Muscle of leg (tissue), 11 donors: ENCODE data around the gene INTS1. TPM values are rescaled to one million over a fixed set of nuclear protein-coding genes. Genes with fewer than 3 reads are reported as not detected.

Source experiments
- DNase-seq: peaks from one replicate; pipeline ENCODE4 v3.0.0; 2013
- H3K27ac ChIP-seq: one replicate; pipeline ENCODE4 v1.5.1; 2013; ENCODE audit warnings: mild to moderate bottlenecking, low read length, control low read depth
- H3K27me3 ChIP-seq: one replicate; pipeline ENCODE4 v1.6.1; 2013; ENCODE audit warnings: low read length; ENCODE audit not compliant: control insufficient read depth, insufficient read depth
- H3K36me3 ChIP-seq: one replicate; pipeline ENCODE4 v1.6.1; 2013; ENCODE audit warnings: low read length; ENCODE audit not compliant: control insufficient read depth, insufficient read depth
- H3K4me1 ChIP-seq: one replicate; pipeline ENCODE4 v1.6.1; 2013; ENCODE audit warnings: low read length; ENCODE audit not compliant: control insufficient read depth, insufficient read depth
- H3K4me3 ChIP-seq: one replicate; pipeline ENCODE4 v1.5.1; 2013; ENCODE audit warnings: low read length, control low read depth
- H3K9me3 ChIP-seq: replicated peaks from 2 replicates; pipeline ENCODE4 v1.6.1; 2013; ENCODE audit warnings: low read depth, low read length; ENCODE audit not compliant: control insufficient read depth
- WGBS: methylation state at CpG from one replicate; pipeline ENCODE4 v1.1.5; 2013; ENCODE audit warnings: missing lambda C conversion rate; ENCODE audit not compliant: insufficient coverage; 5-methylcytosine and 5-hydroxymethylcytosine counted together
- polyA plus RNA-seq, 8 donors: library from polyadenylated mRNA; unstranded; fragments of 120-200 nt; gene quantifications; one replicate each; pipeline versions ENCODE4 v1.2.1 to v1.2.3, GENCODE V29; 2013; ENCODE audit warnings: inconsistent platforms in 1 of 8, low replicate concordance in 1 of 8; ENCODE audit not compliant: insufficient read length in 8 of 8, insufficient read depth in 1 of 8
- total RNA-seq: library from RNA; stranded (reverse); fragments of 120-200 nt; gene quantifications from one replicate; pipeline ENCODE4 v1.2.4, GENCODE V29; 2013

Gene INTS1
- total and polyA plus RNA-seq, 9 donors: 16.7 to 63.4 (median 49.9) TPM

DNA sequence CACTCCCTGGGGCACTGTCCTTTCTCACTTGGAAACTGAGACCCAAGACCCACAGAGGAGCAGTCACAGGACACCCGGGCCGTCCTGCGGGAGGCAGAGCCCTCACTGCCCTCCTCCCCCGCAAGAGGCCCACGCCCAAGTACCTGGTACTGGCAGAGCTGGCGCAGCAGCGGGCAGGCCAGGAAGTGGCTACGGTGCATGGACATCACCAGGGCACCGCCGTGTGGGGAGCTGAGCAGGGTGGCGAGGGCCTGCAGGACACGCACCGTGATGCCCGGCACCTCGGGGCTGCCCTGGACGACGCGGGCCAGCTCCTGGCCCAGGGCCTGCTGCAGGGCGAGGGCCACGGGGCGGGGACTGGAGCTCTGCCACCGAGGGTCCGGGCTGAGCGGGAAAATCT, 24.9 kb downstream of the INTS1 start:
- Histone ChIP-seq H3K9me3 (no peaks in the 10 kb centered on the region), H3K27me3 (no peaks in the 10 kb centered on the region), H3K4me3 (no peak overlapping the region), H3K4me1 (no peaks in the 10 kb centered on the region), H3K36me3 (peaks cover 90% of the 10 kb centered on the region), H3K27ac (no peak overlapping the region)
- DNase-seq: no peak
- WGBS: 89% methylated on average over 24 of the region's 24 CpGs

DNA sequence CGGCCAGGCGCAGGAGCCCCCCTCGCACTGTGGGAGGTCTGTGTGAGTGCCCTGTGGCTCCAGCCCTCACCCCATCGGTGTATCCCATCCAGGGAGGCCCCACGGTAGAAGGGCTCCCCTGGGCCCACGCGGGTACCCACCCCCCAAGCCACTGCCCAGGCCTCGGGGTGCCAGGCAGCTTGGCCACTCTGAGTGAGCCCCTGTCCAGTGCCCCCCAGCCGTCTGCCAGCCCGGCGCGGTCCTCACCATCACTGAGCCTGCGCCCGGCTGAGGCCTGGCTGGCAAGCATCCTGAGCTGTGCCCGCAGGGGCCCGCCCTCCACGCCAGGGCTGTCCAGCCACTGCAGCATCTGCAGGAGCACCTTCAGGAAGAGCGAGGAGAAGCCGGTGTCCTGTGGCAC, 25.7 kb downstream of the INTS1 start:
- Histone ChIP-seq H3K36me3 (peaks cover 88% of the 10 kb centered on the region), H3K27me3 (no peaks in the 10 kb centered on the region), H3K4me3 (no peak overlapping the region), H3K9me3 (no peaks in the 10 kb centered on the region), H3K4me1 (peaks cover 3% of the 10 kb centered on the region), H3K27ac (no peak overlapping the region)
- DNase-seq: no peak
- 91% methylated on average over 19 of the region's 19 CpGs for WGBS

DNA sequence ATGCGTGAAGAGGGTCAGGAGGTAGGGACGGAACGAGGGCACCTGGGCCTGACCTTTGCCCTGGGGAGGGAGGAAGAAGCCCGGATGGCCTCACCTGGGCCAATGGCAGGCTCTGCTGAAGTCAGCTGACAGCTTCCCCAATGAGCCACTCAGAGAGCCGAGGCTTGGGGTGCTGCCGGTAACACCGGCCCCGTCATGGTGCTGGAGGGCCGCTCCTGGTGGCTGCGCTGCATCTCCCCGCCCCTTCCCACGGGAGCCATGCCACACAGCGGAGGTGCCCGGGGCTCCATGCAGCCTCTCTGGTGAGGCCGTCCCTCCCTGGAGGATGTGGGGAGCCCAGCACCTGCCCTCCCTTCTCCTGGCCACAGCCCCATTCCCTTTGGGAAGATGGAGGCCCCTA, 27.3 kb downstream of the INTS1 start:
- Histone ChIP-seq H3K4me3 (no peak overlapping the region), H3K4me1 (peaks cover 3% of the 10 kb centered on the region), H3K36me3 (peaks cover 89% of the 10 kb centered on the region), H3K9me3 (no peaks in the 10 kb centered on the region), H3K27ac (no peak overlapping the region), H3K27me3 (no peaks in the 10 kb centered on the region)
- no peak for DNase-seq
- WGBS: 77% methylated on average over 14 of the region's 15 CpGs

DNA sequence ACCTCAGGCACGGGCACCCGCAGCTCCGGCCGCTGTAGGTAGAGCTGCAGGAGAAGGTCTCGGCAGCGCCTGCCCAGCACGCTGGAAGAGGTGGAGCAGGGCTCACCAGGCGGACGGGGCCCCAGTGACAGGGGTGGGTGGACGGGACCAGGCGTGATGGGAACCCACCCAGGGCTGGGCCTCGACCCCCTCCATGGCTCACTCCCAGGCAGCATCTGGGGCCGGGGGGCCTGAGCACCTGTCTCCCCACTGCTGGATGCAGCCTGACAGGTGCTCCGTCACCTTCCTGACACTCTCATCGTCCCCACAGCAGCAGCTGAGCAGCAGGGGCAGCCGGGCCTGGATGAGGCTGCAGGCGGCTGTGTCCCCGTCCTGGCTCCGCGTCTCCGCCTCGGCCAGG, 28.2 kb downstream of the INTS1 start:
- Histone ChIP-seq H3K36me3 (peaks cover 88% of the 10 kb centered on the region), H3K27ac (no peak overlapping the region), H3K9me3 (no peaks in the 10 kb centered on the region), H3K4me3 (no peak overlapping the region), H3K27me3 (no peaks in the 10 kb centered on the region), H3K4me1 (peaks cover 3% of the 10 kb centered on the region)
- 86% methylated on average over 22 of the region's 22 CpGs for WGBS
- no peak for DNase-seq

DNA sequence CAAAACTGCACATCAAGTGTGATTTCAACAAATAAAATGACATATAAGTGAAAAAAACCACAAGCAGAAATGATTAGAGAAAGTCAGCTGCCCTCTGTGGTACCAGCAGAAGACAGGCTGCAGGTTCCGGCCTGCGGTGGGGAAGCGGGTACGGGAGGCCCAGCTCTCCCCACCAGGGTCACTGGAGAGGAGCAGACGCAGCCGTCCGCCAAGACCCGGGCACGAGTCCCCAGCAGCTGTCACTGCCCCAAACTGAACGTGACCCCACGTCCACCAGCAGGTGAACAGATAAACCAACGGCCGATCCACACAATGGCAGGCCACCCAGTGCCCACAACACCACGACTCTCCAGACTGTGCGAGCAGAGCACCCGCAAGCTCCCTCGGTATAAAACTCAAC, 28.8 kb downstream of the INTS1 start:
- Histone ChIP-seq H3K36me3 (peaks cover 88% of the 10 kb centered on the region), H3K27ac (no peak overlapping the region), H3K9me3 (no peaks in the 10 kb centered on the region), H3K27me3 (no peaks in the 10 kb centered on the region), H3K4me3 (no peak overlapping the region), H3K4me1 (peaks cover 3% of the 10 kb centered on the region)
- DNase-seq: no peak
- WGBS: 89% methylated on average over 15 of the region's 17 CpGs

DNA sequence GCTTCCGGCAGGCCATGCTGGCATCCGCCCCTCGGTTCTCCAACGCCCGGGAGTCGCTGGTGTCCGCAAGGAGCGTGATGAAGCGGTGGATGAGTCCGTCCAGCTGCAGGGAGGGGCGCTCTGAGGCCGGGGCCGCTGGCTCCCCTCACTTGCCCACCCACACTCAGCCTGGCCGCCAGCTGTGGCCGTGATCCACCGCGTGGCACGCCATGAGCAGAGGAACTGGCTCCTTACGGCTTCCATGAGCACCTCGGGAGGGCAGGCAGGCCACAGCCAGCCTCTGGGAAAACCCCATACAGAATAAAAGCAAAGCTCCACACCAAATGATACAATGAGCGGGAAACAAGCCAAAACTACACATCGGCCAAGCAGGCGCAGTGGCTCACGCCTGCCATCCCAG, 29.5 kb downstream of the INTS1 start:
- H3K27me3 ChIP-seq: no peaks in the 10 kb centered on the region
- H3K36me3 ChIP-seq: peaks cover 88% of the 10 kb centered on the region

DNA sequence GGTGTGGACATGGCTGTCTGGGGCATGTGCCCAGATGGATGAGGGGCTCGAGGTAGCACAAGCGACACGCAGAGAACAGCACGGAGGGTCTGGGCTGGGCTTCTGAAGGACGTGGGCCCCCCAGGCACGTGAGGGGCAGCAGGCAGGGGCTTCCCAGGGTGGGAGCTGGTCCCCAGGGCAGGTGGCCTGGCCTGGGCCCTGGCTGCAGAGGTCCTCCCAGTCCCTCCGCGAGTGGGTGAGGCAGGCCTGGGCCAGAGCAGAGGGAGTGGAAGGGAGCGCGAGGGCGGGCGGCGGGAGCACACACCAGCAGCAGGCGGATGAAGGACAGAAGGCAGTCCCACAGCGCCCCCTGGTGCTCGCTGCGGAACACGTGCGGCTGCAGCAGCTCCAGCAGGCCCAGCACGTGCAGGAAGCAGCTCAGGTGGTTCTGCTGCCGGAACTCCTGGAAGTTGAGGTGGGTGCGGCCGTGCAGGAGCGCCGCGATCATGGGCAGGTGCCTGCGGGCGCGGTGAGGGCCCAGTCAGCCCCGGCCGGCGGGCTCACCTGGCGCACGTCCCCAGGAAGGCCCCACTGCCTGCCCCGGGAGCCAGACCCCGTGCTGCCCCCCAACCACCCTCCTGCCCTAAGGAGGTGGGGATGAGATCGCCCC, 30.2 kb downstream of the INTS1 start:
- Histone ChIP-seq H3K27me3 (no peaks in the 10 kb centered on the region), H3K9me3 (no peaks in the 10 kb centered on the region), H3K36me3 (peaks cover 89% of the 10 kb centered on the region), H3K4me3 (no peak overlapping the region), H3K4me1 (peaks cover 3% of the 10 kb centered on the region), H3K27ac (no peak overlapping the region)
- WGBS: 22% methylated on average over 20 of the region's 37 CpGs
- DNase-seq: peak; percentile 87

More for the DNA sequence above, 29.5 kb downstream of the INTS1 start:
- no peak overlapping the region for H3K27ac ChIP-seq
- no peak overlapping the region for H3K4me3 ChIP-seq
- H3K9me3 ChIP-seq: no peaks in the 10 kb centered on the region
- DNase-seq: no peak
- peaks cover 3% of the 10 kb centered on the region for H3K4me1 ChIP-seq
- 75% methylated on average over 18 of the region's 24 CpGs for WGBS

DNA sequence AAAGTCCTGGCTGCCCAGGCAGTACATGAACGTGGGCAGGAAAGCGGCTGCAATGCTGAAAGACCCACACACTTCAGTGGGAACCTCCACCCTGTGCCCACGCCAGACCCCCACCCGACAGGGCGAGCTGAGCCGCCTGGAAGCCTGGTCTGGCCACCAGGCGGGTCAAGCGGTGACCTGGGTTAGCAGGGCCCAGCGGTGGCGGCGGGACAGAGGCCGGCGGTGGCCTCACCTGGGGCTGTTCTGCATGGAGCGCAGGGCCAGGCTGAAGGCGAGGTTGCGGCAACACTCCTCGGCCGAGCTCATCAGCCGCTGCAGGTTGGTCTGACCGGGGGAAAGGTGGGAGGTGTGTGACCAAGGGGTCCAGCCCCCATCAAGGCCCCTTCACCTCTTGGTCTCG, 33.3 kb downstream of the INTS1 start:
- no peak overlapping the region for H3K4me3 ChIP-seq
- peaks cover 16% of the 10 kb centered on the region for H3K4me1 ChIP-seq
- no peak overlapping the region for H3K27ac ChIP-seq
- no peaks in the 10 kb centered on the region for H3K9me3 ChIP-seq
- DNase-seq: no peak
- peaks cover 66% of the 10 kb centered on the region for H3K36me3 ChIP-seq
- no peaks in the 10 kb centered on the region for H3K27me3 ChIP-seq
- 92% methylated on average over 16 of the region's 21 CpGs for WGBS

DNA sequence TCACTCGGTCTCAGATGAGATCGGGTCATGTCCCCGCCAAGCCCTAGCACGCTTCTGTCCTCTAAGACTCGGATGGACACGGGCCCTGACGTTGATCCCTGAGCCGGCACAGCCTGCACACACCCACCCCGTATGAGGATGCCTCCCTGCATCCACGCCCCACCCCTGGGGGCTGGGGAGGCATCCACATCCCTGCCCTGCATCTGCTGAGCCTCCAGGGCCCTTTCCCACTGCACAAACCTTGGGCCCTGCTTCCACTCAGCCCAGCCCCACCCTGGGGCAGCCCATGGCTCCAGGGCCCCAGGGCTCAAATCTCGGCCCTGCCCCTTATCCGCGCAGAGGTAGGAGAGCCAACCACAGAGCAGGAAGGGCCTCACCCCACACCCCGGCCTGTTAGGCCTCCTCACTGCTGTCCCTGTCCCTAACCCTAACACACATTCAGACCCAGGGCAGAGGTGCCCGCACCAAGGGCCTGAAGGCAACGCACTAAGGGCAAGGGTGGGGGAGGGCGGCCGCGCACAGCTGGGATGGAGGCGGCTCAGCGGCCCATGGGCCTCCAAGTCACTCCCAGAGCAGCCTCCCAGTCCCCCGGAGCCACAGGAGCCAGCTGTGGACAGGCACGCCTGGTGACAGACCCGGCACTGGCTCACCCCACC, 35.4 kb downstream of the INTS1 start:
- whole genome bisulfite sequencing: 82% methylated on average over 23 of the region's 24 CpGs
- H3K4me3 ChIP-seq: no peak overlapping the region
- H3K4me1 ChIP-seq: peaks cover 16% of the 10 kb centered on the region
- no peak overlapping the region for H3K27ac ChIP-seq
- peaks cover 53% of the 10 kb centered on the region for H3K36me3 ChIP-seq
- H3K9me3 ChIP-seq: no peaks in the 10 kb centered on the region
- DNase-seq: no peak
- no peaks in the 10 kb centered on the region for H3K27me3 ChIP-seq

DNA sequence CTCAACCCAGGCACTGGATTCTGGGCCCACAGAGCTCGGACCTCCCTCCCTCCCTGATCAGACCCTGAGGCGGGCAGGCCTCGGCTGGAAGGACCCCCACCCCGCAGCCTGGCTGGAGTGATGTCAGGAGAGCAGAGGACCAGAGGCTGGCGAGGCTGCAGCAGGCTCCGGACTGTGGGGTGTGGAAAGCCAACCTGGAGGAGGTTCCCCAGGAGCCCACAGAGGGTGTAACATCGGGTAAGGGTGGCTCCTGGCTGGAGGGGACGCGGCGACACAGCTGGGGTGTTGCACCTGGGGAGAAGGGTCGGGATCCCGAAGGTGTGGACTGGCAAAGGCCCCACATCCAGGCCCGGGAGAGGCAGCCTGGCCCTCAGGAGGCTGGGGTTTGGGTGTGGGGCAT, 36.0 kb downstream of the INTS1 start:
- WGBS: 84% methylated on average over 10 of the region's 13 CpGs
- DNase-seq: no peak
- Histone ChIP-seq H3K36me3 (peaks cover 48% of the 10 kb centered on the region), H3K27me3 (no peaks in the 10 kb centered on the region), H3K27ac (no peak overlapping the region), H3K4me3 (no peak overlapping the region), H3K9me3 (no peaks in the 10 kb centered on the region), H3K4me1 (peaks cover 16% of the 10 kb centered on the region)
